Ishikawa (cell line): Measurements from ENCODE around the gene GART.
A peak's percentile ranks its signal among the peaks of the same experiment; 100 is the strongest.

Source experiments
- CEBPB ChIP-seq: IDR thresholded peaks from 2 replicates; pipeline ENCODE4 v1.6.1; 2012
- CREB1 ChIP-seq: IDR thresholded peaks from 2 replicates; pipeline ENCODE4 v1.6.1; 2012; ENCODE audit warnings: low read depth
- EGR1 ChIP-seq: IDR thresholded peaks from 2 replicates; pipeline ENCODE4 v1.6.1; 2012
- EP300 ChIP-seq: IDR thresholded peaks from 2 replicates; pipeline ENCODE4 v1.6.1; 2012; ENCODE audit warnings: borderline replicate concordance
- FOXM1 ChIP-seq: IDR thresholded peaks from 2 replicates; pipeline ENCODE4 v1.6.1; 2012; ENCODE audit warnings: low read depth, borderline replicate concordance
- MAX ChIP-seq: IDR thresholded peaks from 2 replicates; pipeline ENCODE4 v1.6.1; 2012
- NFIC ChIP-seq: IDR thresholded peaks from 2 replicates; pipeline ENCODE4 v1.6.1; 2012
- RAD21 ChIP-seq: IDR thresholded peaks from 2 replicates; pipeline ENCODE4 v1.6.1; 2012; ENCODE audit warnings: low read depth
- REST ChIP-seq: IDR thresholded peaks from 2 replicates; pipeline ENCODE4 v1.6.1; 2012; ENCODE audit warnings: low read depth, mild to moderate bottlenecking
- TAF1 ChIP-seq: IDR thresholded peaks from 2 replicates; pipeline ENCODE4 v1.6.1; 2012; ENCODE audit warnings: low read depth, mild to moderate bottlenecking
- TCF12 ChIP-seq: IDR thresholded peaks from 2 replicates; pipeline ENCODE4 v1.6.1; 2012; ENCODE audit warnings: low read depth
- TEAD4 ChIP-seq: IDR thresholded peaks from 2 replicates; pipeline ENCODE4 v1.6.1; 2012
- USF1 ChIP-seq: IDR thresholded peaks from 2 replicates; pipeline ENCODE4 v1.6.1; 2012
- YY1 ChIP-seq: IDR thresholded peaks from 2 replicates; pipeline ENCODE4 v1.6.1; 2012; ENCODE audit warnings: low read depth
- ZBTB7A ChIP-seq: IDR thresholded peaks from 2 replicates; pipeline ENCODE4 v1.6.1; 2012; ENCODE audit warnings: low read depth

GART gene

GRCh38 chr21:33478935-33479678 lies 62.8 kb downstream of the GART start:
- TF ChIP-seq YY1 (no peak), CEBPB (no peak), REST (no peak), RAD21 (no peak), TEAD4 (no peak), NFIC (no peak), EGR1 (no peak), EP300 (no peak), ZBTB7A (peak; percentile 59; the same call in 1 of the 2 replicates), TCF12 (no peak), TAF1 (no peak), MAX (peak; percentile 46; the same call in 1 of the 2 replicates), USF1 (no peak)

- TF ChIP-seq ZBTB7A (no peak), REST (no peak), TEAD4 (no peak), YY1 (no peak), CREB1 (no peak), TAF1 (no peak), NFIC (no peak), EGR1 (no peak), RAD21 (no peak)
Observed at GRCh38 chr21:33478182-33478581, 63.7 kb downstream of the GART start.

GRCh38 chr21:33477066-33477465 lies 64.9 kb downstream of the GART start:
- no peak for TF ChIP-seq NFIC
- no peak for TF ChIP-seq CREB1
- no peak for TF ChIP-seq FOXM1
- no peak for TF ChIP-seq TCF12
- TF ChIP-seq TAF1, result no peak

- TF ChIP-seq TEAD4 (no peak), RAD21 (no peak), TCF12 (no peak), TAF1 (no peak)
Observed at GRCh38 chr21:33473344-33473743, 68.6 kb downstream of the GART start.

- TF ChIP-seq TCF12 (no peak), EP300 (no peak), MAX (no peak), CREB1 (no peak), ZBTB7A (no peak)
Observed at GRCh38 chr21:33470701-33471100, 71.2 kb downstream of the GART start.

- TF ChIP-seq MAX (no peak), TCF12 (no peak), ZBTB7A (no peak), NFIC (no peak), CEBPB (no peak)
Observed at GRCh38 chr21:33461538-33462250, 80.2 kb downstream of the GART start.

GRCh38 chr21:33458861-33459260 lies 83.1 kb downstream of the GART start:
- TF ChIP-seq EGR1, result no peak
- TF ChIP-seq TAF1, result no peak
- no peak for TF ChIP-seq CREB1
- TF ChIP-seq TCF12, result no peak
- no peak for TF ChIP-seq YY1
- TF ChIP-seq REST, result no peak
- no peak for TF ChIP-seq ZBTB7A
- TF ChIP-seq EP300, result no peak
- TF ChIP-seq TEAD4, result no peak
- no peak for TF ChIP-seq USF1
- no peak for TF ChIP-seq MAX
- TF ChIP-seq CEBPB, result no peak
- TF ChIP-seq FOXM1, result no peak
- no peak for TF ChIP-seq RAD21
- TF ChIP-seq NFIC, result no peak
